HG02870 (cell line): Measurements from ENCODE around the gene P2RY14.
"Not testable (repeated sequence)": the region's sequence is repeated elsewhere in the genome, so short reads cannot be mapped to it uniquely, and the experiment has no call there.

Experiments
- ATAC-seq: cut with Tn5 transposase; IDR thresholded peaks from one replicate; pipeline ENCODE4 v1.9.1; 2021; ENCODE audit warnings: mild to moderate bottlenecking, moderate library complexity; ENCODE audit not compliant: unreplicated experiment

Gene P2RY14

DNA sequence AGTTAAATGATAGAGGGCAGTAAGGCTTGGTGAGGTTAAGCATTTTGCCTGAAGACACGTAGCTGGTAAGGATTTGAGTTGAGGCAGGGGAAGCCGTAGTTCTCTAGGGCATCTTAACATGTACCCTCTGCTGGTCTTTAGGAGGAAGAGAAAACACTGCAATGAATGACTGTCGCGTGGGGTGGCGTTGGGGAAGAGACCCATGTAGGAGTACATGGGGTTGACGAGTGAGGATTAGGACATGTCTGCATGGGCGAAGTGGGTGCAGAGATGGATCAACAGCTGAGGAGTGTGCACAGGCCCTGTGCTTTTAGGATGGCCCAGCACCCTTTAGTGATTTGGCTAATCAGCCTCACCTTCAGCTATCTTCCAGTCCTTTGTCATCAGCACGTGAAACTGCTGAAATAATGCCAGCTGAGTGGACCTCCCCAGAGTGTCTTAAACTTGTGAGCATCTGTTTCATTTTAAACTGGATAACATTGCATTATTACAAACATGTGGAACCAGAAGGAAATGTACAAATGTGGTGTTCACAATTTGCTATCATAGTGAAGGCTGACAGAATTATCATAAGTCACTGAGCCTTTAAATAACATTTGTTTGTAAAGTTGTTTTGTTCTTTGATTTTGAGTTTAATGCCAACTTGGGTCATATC is 15.3 kb downstream of the P2RY14 start:
- ATAC-seq: no peak

DNA sequence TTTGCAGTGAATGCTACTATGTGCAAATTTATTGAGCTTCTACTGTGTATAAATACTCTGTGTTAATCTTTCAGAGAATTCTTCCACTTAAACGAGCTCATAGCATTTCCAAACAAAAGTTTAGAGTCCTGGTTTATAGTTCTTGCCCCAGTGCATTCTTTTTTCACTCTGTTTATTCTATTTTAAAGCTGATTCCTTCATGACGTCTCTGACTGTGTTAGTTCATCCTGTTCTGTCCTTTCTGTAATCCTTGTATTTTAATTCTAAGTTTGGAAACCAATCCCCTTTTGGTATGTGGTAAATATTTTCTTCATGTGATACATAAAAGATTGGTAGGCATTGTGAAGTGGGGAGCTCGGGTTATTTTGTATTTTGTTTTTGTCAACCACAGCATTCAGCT is 18.7 kb downstream of the P2RY14 start:
- no peak for ATAC-seq

DNA sequence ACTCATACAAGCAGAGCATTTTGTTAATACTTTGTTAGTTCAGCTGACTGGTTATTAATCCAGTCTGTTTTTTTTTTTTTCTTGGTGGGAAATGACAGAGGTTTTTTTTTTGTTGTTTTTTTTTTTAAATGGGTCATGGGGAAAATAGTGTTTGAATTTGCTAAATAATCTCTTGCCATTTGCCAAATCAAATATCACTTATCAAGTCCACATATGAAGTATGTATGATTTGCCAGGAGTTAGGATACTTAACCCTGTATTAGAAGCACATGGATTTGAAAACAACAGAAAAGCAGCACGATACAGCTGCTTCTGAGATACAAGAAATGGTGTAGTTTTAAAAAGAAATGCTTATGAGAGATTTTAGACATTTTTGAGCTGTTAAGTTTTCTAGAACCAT is 21.6 kb downstream of the P2RY14 start:
- ATAC-seq: no peak

DNA sequence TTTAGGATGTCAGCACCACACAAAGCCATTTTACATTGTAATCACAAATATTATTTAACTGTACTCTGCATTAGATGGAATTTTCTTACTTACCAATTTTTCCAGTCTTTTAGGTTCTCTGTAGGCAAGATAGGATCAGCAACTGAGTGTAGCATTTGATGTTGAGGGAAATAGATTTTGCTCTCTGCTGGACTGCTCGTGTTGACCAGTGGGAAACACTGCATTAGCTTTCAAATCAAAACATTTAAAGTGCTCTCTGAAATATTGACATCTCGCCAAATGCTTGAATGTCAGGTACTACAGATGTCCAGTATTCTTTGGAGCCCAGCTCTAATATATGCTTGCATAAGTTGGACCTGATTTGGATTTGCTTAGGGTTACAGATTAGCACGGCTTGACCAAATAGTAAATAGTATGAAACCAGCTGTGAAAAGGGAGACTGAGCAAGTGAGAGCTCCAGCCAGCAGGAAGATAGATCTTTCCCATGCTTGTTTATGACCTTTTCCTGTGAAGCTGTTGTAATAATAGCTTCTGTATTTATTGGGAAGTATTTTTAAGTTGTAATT is 29.5 kb downstream of the P2RY14 start:
- no peak for ATAC-seq

DNA sequence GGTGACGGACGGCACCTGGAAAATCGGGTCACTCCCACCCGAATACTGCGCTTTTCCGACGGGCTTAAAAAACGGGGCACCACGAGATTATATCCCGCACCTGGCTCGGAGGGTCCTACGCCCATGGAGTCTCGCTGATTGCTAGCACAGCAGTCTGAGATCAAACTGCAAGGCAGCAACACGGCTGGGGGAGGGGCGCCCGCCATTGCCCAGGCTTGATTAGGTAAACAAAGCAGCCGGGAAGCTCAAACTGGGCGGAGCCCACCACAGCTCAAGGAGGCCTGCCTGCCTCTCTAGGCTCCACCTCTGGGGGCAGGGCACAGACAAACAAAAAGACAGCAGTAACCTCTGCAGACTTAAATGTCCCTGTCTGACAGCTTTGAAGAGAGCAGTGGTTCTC is 36.3 kb downstream of the P2RY14 start:
- not testable (repeated sequence) for ATAC-seq

DNA sequence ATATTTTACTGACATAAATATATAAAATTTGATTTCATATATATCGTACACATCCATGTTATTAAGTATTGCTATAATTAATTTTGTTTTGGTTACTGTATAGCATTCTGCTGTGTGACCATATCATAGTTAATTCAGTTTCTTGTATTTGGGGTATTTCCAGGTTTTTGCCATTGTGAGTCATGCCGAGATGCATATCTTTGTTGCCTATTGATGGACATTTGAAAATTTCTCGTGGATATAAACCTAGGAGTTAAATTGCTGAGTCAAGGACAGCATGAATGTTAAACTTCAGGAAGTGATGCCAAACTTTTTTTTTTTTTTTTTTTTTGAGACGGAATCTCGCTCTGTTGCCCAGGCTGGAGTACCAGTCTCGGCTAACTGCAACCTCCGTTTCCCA is 41.6 kb downstream of the P2RY14 start:
- ATAC-seq: no peak

DNA sequence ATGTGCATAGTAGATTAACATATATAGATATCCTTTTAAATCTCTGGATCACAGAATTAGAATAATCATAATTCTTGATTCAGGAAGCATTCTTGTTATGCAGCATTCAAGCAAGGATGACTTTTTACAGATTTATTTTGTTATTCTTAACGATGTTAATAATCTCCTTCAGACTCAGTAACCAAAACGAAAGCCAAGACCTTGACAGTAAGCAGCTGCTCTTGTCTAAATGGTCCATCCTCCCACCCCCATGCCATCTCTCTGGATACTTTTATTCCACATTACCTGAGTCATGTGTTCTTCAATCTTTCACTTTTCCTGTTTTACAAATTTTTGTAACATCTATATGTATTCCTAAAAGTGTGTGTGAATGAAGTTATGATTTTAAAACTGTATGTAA is 42.0 kb downstream of the P2RY14 start:
- ATAC-seq: no peak

DNA sequence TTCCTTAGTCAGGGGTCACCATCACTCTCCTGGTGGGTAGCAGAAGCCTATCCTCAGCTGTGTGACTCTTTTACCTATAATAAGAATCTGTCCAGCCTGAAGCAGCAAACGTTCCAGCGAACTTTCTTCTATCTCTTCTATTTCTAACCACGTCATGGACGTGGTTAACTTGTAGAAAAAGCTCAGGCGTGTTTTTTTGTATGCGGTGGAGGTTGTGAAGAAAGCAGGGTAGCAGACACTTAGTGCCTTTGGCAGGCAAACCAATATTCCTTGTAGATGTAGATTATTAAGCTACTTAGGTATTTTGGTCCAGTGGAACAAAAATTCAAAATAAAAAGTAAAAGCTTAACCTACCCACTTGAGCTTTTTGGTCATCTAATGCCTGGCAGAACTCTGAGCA is 43.5 kb downstream of the P2RY14 start:
- no peak for ATAC-seq

DNA sequence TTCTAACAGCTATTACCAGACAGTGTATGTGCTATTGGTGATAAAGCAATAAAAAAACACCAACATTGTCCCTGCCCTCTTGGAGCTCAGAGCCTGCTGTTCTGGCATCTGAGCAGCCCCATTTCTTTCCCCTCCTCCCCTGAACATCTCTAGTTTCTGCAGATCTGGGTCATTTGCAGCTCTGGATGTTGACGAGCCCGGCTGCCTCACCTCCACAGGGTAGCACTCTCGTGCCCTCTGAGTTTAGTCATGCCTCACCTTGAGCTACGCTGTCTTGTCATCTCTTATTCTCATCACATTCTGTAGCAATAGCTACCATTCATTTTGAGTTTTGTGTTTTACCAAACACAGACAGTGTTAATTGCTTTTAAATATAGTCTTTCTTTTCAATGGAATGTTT is 45.4 kb downstream of the P2RY14 start:
- ATAC-seq: no peak

DNA sequence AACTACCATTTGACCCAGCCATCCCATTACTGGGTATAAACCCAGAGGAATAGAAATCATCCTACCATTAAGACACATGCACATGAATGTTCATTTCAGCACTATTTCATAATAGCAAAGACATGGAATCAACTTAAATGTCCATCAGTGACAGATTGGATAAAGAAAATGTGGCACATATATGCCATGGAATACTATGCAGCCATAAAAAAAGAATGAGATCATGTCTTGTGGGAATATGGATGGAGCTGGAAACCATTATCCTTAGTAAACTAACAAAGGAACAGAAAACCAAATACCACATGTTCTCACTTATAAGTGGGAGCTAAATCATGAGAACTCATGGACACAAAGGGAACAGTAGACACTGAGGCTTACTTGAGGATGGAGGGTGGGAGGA is 45.9 kb downstream of the P2RY14 start:
- ATAC-seq: not testable (repeated sequence)

DNA sequence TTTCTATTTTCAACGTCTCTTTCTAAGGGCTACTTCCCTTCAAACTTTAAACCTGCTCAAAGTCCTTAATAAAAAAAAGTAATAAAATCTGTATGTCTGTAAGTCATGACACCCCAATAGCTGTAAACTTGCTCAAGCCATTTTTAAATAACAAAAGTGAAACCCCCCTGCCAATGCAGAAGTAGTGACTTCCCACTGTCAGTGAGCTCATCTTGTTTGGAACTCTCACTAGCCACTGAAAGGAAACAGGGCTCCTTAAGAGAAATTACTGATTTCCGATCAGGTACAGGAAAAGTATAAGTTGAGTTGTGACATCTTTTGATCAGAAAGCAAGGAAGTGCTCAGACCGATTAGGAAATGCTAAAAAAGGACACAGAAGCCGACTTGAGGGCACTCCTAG is 47.7 kb downstream of the P2RY14 start:
- peak; percentile 38 for ATAC-seq

DNA sequence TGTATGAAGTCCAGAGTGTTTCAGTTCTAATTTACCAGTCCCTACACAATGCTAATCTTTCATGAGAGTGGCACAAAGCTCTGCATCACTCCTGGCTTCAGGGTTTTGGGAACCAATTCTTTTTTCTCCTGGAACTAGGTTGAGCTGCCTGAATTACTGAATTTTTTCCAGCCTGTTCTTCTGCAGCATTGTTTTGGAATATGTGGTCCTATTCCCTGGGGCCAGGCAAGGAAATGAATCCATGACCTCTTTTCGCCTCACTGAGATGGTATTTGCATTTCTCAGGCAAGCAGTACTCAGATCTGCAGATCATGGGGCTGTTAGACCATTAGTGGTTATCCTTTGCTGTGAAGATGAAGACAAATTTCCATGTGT is 49.7 kb downstream of the P2RY14 start:
- ATAC-seq: no peak

DNA sequence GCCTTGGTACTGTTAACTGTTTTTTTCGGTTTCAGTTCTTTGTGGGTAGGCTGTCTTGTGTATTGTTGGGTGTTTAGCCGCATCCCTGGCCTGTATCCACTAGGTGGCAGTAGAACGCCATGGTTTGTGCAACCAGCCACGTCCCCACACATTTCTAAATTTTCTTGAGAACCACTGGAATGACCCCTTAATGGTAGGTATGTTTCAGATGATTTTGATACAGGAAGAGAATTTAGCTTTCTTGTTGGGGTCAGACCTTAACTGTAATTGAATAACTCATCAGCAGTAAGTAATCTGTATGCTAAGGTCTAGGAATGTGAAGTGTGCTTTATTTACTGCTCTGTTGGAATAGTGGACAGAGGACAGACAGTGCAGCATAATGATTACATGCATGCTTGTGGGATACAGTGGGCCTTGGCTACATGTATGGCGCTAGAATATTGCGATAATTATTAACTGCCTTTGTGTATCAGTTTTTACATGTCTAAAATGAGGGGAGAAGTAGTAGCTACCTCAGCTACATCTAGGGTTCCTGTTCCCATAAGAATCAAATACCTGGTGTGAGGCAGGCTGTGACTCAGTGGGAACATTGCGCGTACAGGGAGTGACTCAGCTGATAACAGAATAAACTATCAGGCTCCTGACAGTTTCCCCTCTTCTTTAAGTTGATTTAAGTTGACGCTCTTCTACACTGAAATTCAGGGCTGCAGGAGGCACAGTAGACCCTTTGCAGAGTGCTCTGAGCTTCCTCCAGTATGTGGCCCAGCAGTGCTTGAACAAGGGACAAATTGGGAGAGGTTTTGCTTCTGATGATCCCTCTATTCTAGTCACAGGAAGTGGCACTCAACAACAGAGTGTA is 50.3 kb downstream of the P2RY14 start:
- ATAC-seq: peak; percentile 88

DNA sequence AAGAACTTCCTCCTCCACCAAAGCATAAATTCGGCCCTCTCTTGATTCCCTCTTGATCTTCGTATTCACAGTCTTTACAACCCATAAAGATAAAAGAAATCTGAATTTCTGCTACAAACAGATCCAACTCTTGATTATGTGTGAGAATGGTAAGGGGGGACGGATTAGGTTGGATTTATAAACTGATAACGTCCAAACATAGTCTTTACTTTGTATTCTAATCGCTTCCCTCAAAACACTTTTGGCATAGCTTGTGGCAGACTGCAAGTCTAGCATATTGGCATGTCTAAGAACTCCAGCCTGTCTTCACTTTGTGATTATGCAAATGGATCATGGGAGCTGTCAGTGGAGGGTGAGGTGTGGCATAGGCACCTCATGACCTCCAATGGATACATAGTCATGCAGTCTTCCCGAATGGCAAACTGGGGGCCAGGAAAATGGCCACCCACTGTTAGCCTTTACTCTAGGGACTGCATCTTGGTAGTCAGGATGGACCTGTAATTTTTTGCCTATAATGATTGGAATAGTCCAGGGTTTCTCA is 51.0 kb downstream of the P2RY14 start:
- no peak for ATAC-seq

DNA sequence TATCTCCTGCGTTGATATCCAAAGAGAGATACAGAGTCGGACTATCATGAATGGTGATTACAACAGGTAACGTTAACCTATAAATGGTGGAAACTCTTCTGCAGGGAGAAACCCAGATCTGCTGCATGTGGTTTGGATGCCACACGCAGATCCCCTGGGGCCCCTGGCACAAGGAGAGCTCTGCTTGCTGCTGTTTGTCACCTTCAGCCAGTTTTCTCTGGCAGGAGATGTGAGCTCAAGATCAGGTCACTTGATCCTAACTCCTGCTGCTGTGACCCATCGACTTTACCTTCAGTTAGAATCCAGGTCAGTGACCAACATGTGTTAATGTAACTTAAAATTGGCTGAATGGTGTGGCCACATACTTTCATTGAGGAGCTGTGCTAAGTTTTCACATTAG is 51.5 kb downstream of the P2RY14 start:
- ATAC-seq: no peak

DNA sequence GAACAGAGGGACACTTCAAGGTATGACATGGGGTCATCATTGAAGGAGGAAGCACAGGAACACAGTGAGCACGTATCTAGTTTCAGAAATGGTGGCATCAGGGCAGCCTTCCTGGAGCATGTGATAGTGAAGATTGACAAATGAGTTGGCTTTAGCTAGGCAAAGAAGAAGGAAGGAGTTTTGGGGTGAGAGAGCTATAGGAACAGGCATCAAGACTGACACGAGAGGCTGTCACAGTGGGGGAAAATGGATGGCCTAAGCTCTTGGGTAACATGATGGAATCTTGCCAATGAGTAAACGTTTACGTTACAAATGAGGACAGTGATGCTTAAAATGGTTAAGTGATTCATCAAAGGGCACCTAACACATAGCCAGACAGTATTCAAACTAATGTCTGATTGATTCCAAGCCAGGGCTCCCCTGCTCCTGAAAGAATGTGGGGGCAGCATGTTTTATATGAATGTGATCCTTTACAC is 52.2 kb downstream of the P2RY14 start:
- no peak for ATAC-seq

DNA sequence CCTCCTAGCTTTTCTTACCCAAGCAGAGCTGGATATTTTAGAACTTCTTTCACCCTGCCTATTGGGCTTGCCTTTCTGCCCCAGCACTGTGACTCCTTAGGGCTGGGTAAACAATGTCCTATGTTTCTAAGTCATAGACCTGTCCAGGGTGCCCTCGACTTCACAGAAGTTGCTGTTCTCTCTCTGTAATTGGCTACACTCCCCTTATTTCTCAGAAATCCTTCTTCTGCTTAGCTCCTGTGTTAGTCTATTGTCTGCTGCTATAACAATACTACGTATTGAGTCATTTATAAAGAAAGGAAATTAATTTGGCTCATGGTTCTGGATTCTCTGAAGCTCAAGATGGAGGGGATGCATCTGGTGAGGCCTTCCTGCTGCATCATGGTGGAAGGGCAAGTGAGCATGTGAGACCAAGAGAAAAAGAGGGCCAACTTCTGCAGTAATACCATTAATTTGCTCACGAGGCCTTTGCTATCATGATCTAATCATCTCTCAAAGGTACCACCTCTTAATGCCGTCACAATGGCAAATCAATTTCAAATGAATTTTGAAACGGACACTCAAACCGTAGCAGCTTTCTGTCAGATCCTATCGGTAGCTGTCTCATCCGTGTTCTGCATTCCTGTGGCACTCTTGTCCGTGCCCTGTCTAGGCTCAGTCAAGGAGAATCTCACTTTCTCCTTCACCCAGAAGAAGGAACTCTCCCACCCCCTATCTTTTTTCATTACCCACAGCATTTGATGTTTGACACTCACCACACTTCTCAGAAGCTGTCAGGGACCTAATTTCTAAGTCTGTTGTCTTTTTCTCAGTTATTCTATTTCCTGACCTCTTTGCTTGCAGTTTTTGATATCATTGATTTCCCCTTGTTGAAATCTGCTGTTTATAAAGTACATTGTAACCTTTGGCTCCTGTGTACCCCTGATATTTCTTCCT is 53.0 kb downstream of the P2RY14 start:
- no peak for ATAC-seq

DNA sequence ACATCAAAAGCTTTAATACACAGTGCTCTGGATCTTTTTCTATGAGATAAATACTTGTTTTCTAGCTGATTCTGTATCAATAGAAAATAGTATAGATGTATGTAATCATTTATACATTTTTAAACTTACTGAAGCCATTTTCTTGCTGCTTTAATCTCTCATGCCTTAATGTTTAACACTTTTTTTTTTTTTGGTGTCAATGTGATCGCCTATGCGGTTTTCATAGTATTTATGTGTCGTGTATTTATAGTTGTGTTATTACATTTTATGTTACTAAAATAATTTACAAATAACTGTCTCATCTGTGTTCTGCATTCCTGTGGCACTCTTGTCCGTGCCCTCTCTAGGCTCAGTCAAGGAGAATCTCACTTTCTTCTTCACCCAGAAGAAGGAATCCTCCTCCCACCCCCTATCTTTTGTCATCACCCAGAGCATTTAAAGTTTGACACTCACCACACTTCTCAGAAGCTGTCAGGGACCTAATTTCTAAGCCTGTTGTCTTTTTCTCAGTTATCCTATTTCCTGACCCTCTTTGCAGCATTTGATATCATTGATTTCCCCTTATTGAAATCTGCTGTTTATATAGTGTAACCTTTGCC is 54.0 kb downstream of the P2RY14 start:
- ATAC-seq: no peak

DNA sequence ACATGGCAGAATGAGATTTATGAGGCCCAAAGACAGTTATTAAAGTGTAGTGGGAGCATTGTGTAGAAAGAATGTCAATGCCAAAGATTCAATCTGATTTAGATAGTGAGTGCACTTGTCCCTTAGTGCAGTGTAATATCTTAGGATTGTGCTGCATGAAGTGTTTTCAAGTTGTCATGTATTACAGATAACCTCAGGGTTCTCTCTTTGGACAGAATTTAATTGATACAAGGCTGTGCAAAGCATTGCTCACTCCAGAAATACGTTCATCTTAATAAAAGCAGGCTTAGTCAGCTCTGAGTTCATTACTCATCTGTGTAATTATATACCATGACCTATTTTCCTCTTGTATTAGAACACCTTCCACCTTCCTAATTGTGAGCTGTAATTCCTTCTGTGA is 59.3 kb downstream of the P2RY14 start:
- ATAC-seq: no peak

DNA sequence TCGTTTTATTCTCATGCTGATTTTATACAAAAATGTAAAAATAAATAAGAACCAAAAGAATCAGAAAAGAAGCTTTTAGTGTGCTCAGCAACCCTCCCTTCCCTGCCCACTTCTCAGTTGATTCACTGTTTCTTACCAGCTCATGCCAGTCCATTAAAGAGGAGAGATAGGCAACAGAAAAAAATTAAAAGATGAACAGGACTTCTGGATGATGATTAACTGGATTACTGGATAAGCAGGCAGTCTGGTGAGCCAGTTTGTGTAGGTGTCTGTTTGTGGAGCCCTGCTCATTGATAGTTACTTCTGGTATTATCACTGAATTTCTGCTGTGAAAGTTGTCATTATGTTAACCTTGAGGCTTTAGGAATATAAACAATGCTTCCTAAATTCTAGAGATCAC is 60.2 kb downstream of the P2RY14 start:
- no peak for ATAC-seq
